K562 (cell line): ENCODE data around the gene IL24. TPM values are rescaled to one million over a fixed set of nuclear protein-coding genes. Genes with fewer than 3 reads are reported as not detected.

Experiments
- ATAC-seq: fragments of 200-7000 bp; cut with Tn5 transposase; 3 replicates; pipeline ENCODE4 v1.9.1; 2020; ENCODE audit warnings: moderate library complexity
- BruUV-seq: library from RNA; stranded (reverse); fragments of 400-500 nt; replicated peaks from 2 replicates; lab custom pipeline; 2021; lab: Mats Ljungman, UMichigan
- CTCF ChIA-PET: fragments of 300-600 bp; formaldehyde crosslinking; extraction: SDS; loops from one replicate; lab custom pipeline; 2021; ENCODE audit warnings: low intra/inter-chr PET ratio; lab: Yijun Ruan, JAX
- POLR2A ChIA-PET: fragments of 300-600, 350-650 bp; sonication (Branson Sonifier 250); formaldehyde crosslinking; extraction: SDS; loops from one replicate; lab custom pipeline; 2021; ENCODE audit warnings: antibody characterized with exemption, inconsistent platforms; lab: Yijun Ruan, JAX
- DNase-seq, 4 experiments: peaks; one replicate each; pipeline versions ENCODE4 v3.0.0 to v3.0.0-alpha.2; 2011 to 2018; ENCODE audit warnings: low spot score in 3 of 4, mixed read lengths in 3 of 4; ENCODE audit errors: extremely low read depth in 1 of 4
- FAIRE-seq: peaks from 2 replicates; lab custom pipeline; 2011; peaks lifted over from hg19 to GRCh38; lab: Jason Lieb, UNC
- H2AFZ ChIP-seq: 2 replicates; pipeline ENCODE4 v1.6.0; 2011; ENCODE audit warnings: low read depth, low read length, control low read depth, inconsistent platforms
- H3K27ac ChIP-seq: fragments of 200-600 bp; 3 replicates; pipeline ENCODE4 v1.8.0; 2011; ENCODE audit warnings: low read depth, mild to moderate bottlenecking, control low read depth, inconsistent platforms, low read length, moderate library complexity, mixed read lengths; ENCODE audit errors: extremely low read depth
- H3K27me3 ChIP-seq, 2 experiments: fragments of 300-600 bp in 1 of 2; 2 replicates in 1 of 2; 3 replicates in 1 of 2; pipeline versions ENCODE4 v1.6.0 to v1.8.0; 2011; ENCODE audit warnings: inconsistent platforms in 2 of 2, low read length in 2 of 2, mild to moderate bottlenecking in 1 of 2, mixed read lengths in 1 of 2, moderate library complexity in 1 of 2; ENCODE audit not compliant: control insufficient read depth in 2 of 2, insufficient read depth in 2 of 2
- H3K36me3 ChIP-seq: fragments of 300-600 bp; 3 replicates; pipeline ENCODE4 v1.8.0; 2011; ENCODE audit warnings: mild to moderate bottlenecking, low read length, inconsistent platforms; ENCODE audit not compliant: control insufficient read depth, insufficient read depth
- H3K4me1 ChIP-seq, 2 experiments: fragments of 200-600 bp in 1 of 2; replicated peaks in 1 of 2; 2 replicates in 1 of 2; 3 replicates in 1 of 2; pipeline versions ENCODE4 v1.5.1 to v1.8.0; 2011; ENCODE audit warnings: inconsistent platforms in 2 of 2, low read length in 2 of 2, mild to moderate bottlenecking in 1 of 2, mixed read lengths in 1 of 2, moderate library complexity in 1 of 2; ENCODE audit not compliant: control insufficient read depth in 2 of 2, insufficient read depth in 2 of 2
- H3K4me2 ChIP-seq: 2 replicates; pipeline ENCODE4 v1.6.1; 2011; ENCODE audit warnings: low read length, control low read depth, inconsistent platforms, mixed read lengths; ENCODE audit not compliant: insufficient read depth
- H3K4me3 ChIP-seq: fragments of 200-600 bp; sonication (generic), shearing (Covaris generic); 2 replicates; pipeline ENCODE4 v1.5.1; 2016; ENCODE audit warnings: control low read depth, inconsistent platforms
- H3K79me2 ChIP-seq: fragments of 200-600 bp; 3 replicates; pipeline ENCODE4 v1.8.0; 2011; ENCODE audit warnings: low read length, inconsistent platforms; ENCODE audit not compliant: control insufficient read depth, insufficient read depth
- H3K9ac ChIP-seq, 2 experiments: 2 replicates each; pipeline versions ENCODE4 v1.6.0 to v1.6.1; 2011; ENCODE audit warnings: low read depth in 2 of 2, low read length in 2 of 2, control low read depth in 1 of 2, inconsistent platforms in 1 of 2, mild to moderate bottlenecking in 1 of 2, mixed read lengths in 1 of 2; ENCODE audit not compliant: insufficient read depth in 1 of 2
- H3K9me1 ChIP-seq: one replicate; pipeline ENCODE4 v1.6.0; 2011; ENCODE audit warnings: inconsistent platforms, mild to moderate bottlenecking, low read length, moderate library complexity; ENCODE audit not compliant: control insufficient read depth, insufficient read depth
- H3K9me3 ChIP-seq: replicated peaks from 2 replicates; pipeline ENCODE4 v1.5.1; 2011; ENCODE audit warnings: low read depth, low read length, inconsistent platforms; ENCODE audit not compliant: control insufficient read depth, insufficient read depth
- H4K20me1 ChIP-seq: replicated peaks from 2 replicates; pipeline ENCODE4 v1.6.1; 2011; ENCODE audit warnings: low read length, inconsistent platforms, mixed read lengths; ENCODE audit not compliant: control insufficient read depth, insufficient read depth
- CTCF ChIP-seq, 3 experiments: IDR thresholded peaks in 2 of 3; conservative IDR thresholded peaks in 1 of 3; 2 replicates each; pipeline ENCODE4 v1.5.1; 2011 to 2012; ENCODE audit warnings: low read length in 3 of 3, mild to moderate bottlenecking in 3 of 3, control low read depth in 2 of 3, improper control_type of control experiment in 1 of 3, inconsistent platforms in 1 of 3, low read depth in 1 of 3, mixed read lengths in 1 of 3, moderate library complexity in 1 of 3; ENCODE audit not compliant: insufficient read depth in 2 of 3
- TBP ChIP-seq: optimal IDR thresholded peaks from 2 replicates; pipeline ENCODE3; 2011; ENCODE audit warnings: low read depth, low read length, improper control_type of control experiment
- WGBS: fragments of 100-300 bp; shearing (Covaris generic); methylation state at CpG from one replicate; pipeline ENCODE4 v1.1.6; 2016; ENCODE audit warnings: low coverage, mixed read lengths; ENCODE audit not compliant: insufficient coverage; ENCODE audit errors: missing lambda C conversion rate; 5-methylcytosine and 5-hydroxymethylcytosine counted together
- in situ Hi-C: fragments of 300-500 bp; cut with MboI; formaldehyde crosslinking; loops from 4 replicates; pipeline ENCODE4 v1.15.0; 2018; ENCODE audit warnings: inconsistent platforms, mixed read lengths
- intact Hi-C: fragments of 100-400 bp; cut with micrococcal nuclease; formaldehyde crosslinking; loops from 2 replicates; pipeline ENCODE4 v1.14.2; 2022
- polyA plus RNA-seq, 8 experiments: library from polyadenylated mRNA; depleted of rRNA in 4 of 8; stranded (reverse) in 5 of 8; unstranded in 3 of 8; fragments of >200 nt; fragmentation: Nextera tagmentation in 2 of 8; fragmentation: Illumina TruSeq in 1 of 8; extraction: Ambion mirVana in 2 of 8; extraction: Trizol in 1 of 8; gene quantifications; 2 replicates each; pipeline versions ENCODE4 v1.2.1 to v1.2.3, GENCODE V29; 2011 to 2014; ENCODE audit warnings: inconsistent platforms in 1 of 8, missing spikeins in 1 of 8
- total RNA-seq, 7 experiments: library from RNA; depleted of rRNA in 6 of 7; stranded (reverse); fragments of >200 nt in 6 of 7; fragmentation: Illumina TruSeq in 2 of 7; extraction: Trizol in 2 of 7; gene quantifications; 2 replicates each; pipeline versions ENCODE4 v1.2.1 to v1.2.3, GENCODE V29; 2011 to 2021; ENCODE audit warnings: low replicate concordance in 1 of 7
- TF ChIP-seq, protein P1 (sequence below): fragments of 450-650 bp; IDR thresholded peaks from 2 replicates; pipeline ENCODE4 v1.6.1; 2017; ENCODE audit warnings: antibody characterized with exemption, mild to moderate bottlenecking

IL24 gene
- total and polyA plus RNA-seq, 9 of the 15 experiments (the other 6 are each of a cell fraction or from before 2014, with no cell fraction given), result 0.04 to 0.19 TPM; not detected in 7

GRCh38 chr1:206931709-206932108 lies 34.5 kb downstream of the IL24 start:
- peak; percentile 32 for FAIRE-seq
- H3K9ac ChIP-seq, result no peak overlapping the region
- peak; percentile 31 to 44 (median 31); a peak in 5 of 6 replicates for TF ChIP-seq CTCF (IDR thresholded peaks at IDR 0.05 in 2 of 3, conservative IDR thresholded peaks at IDR 0.05 in 1 of 3; ENCODE audit: insufficient read depth in 2 of 3, low read depth in 1 of 3, low read length in 3 of 3)
- peak; percentile 15 for TF ChIP-seq TBP
- TF ChIP-seq, protein P1, sequence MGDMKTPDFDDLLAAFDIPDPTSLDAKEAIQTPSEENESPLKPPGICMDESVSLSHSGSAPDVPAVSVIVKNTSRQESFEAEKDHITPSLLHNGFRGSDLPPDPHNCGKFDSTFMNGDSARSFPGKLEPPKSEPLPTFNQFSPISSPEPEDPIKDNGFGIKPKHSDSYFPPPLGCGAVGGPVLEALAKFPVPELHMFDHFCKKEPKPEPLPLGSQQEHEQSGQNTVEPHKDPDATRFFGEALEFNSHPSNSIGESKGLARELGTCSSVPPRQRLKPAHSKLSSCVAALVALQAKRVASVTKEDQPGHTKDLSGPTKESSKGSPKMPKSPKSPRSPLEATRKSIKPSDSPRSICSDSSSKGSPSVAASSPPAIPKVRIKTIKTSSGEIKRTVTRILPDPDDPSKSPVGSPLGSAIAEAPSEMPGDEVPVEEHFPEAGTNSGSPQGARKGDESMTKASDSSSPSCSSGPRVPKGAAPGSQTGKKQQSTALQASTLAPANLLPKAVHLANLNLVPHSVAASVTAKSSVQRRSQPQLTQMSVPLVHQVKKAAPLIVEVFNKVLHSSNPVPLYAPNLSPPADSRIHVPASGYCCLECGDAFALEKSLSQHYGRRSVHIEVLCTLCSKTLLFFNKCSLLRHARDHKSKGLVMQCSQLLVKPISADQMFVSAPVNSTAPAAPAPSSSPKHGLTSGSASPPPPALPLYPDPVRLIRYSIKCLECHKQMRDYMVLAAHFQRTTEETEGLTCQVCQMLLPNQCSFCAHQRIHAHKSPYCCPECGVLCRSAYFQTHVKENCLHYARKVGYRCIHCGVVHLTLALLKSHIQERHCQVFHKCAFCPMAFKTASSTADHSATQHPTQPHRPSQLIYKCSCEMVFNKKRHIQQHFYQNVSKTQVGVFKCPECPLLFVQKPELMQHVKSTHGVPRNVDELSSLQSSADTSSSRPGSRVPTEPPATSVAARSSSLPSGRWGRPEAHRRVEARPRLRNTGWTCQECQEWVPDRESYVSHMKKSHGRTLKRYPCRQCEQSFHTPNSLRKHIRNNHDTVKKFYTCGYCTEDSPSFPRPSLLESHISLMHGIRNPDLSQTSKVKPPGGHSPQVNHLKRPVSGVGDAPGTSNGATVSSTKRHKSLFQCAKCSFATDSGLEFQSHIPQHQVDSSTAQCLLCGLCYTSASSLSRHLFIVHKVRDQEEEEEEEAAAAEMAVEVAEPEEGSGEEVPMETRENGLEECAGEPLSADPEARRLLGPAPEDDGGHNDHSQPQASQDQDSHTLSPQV, result no peak

More at GRCh38 chr1:206931709-206932108, 34.5 kb downstream of the IL24 start:
- no peaks in the 10 kb centered on the region for H3K36me3 ChIP-seq
- peak; percentile 62 for ATAC-seq
- DNase-seq, result peak in 2 of 4 experiments; percentile 54 to 59
- intact Hi-C loops (loop anchor here (5.0 kb wide), 1 partner anchor 476 kb away; no protein-coding TSS in a partner anchor), in situ Hi-C loops (loop anchor here (10.0 kb wide), 1 partner anchor 143 kb away; no protein-coding TSS in a partner anchor)
- no TSS peak for BruUV-seq
- H3K79me2 ChIP-seq, result no peaks in the 10 kb centered on the region
- POLR2A ChIA-PET, result interaction anchor here (0.8 to 1.6 kb wide), 10 partner anchors 9 to 119 kb away, joined by 3 to 6 read pairs (median 4); partner anchors contain the start of genes FCMR and YOD1
- H3K4me1 ChIP-seq, result peaks cover 9 to 10% of the 10 kb centered on the region in 2 experiments
- H2AFZ ChIP-seq, result peak overlapping the region; percentile 40; the same call in 1 of the 2 replicates
- no peaks in the 10 kb centered on the region for H4K20me1 ChIP-seq
- no peak overlapping the region for H3K4me3 ChIP-seq
- H3K4me2 ChIP-seq, result no peak overlapping the region
- no peaks in the 10 kb centered on the region for H3K27me3 ChIP-seq
- H3K27ac ChIP-seq, result no peak overlapping the region
- H3K9me1 ChIP-seq, result no peaks in the 10 kb centered on the region
- CTCF ChIA-PET, result interaction anchor here (7.6 kb wide), 1 partner anchor 50 kb away, joined by 83 read pairs; no protein-coding TSS in a partner anchor
- no peaks in the 10 kb centered on the region for H3K9me3 ChIP-seq
- 19% methylated on average over 6 of the region's 6 CpGs for WGBS
